H1 (cell line): Measurements from ENCODE around the gene PRR36. TPM values are rescaled to one million over a fixed set of nuclear protein-coding genes. Genes with fewer than 3 reads are reported as not detected.

ENCODE experiments used
- BACH1 ChIP-seq: IDR thresholded peaks from 2 replicates; pipeline ENCODE4 v1.6.1; 2012; ENCODE audit warnings: low read length, improper control_type of control experiment
- CBX8 ChIP-seq: fragments of 300-800, 300-1000 bp; sonication (generic); IDR thresholded peaks from 2 replicates; pipeline ENCODE4 v1.7.1; 2016; ENCODE audit warnings: low read depth, low read length, borderline replicate concordance
- CHD1 ChIP-seq: IDR thresholded peaks from 2 replicates; pipeline ENCODE4 v1.6.1; 2012; ENCODE audit warnings: low read depth, low read length, improper control_type of control experiment
- EZH2 ChIP-seq: fragments of 200-600 bp; sonication (generic); IDR thresholded peaks from 2 replicates; pipeline ENCODE4 v1.7.1; 2012; ENCODE audit warnings: low read depth, mild to moderate bottlenecking, moderate library complexity, low read length, inconsistent platforms; ENCODE audit not compliant: severe bottlenecking
- GABPA ChIP-seq: IDR thresholded peaks from 2 replicates; pipeline ENCODE4 v1.6.1; 2011; ENCODE audit warnings: mild to moderate bottlenecking, low read length, moderate library complexity, borderline replicate concordance; ENCODE audit not compliant: insufficient read depth
- HDAC2 ChIP-seq, 2 experiments: fragments of 300-600 bp in 1 of 2; sonication (generic) in 1 of 2; IDR thresholded peaks; 2 replicates each; pipeline ENCODE4 v1.6.1; 2011 to 2012; ENCODE audit warnings: low read depth in 2 of 2, low read length in 2 of 2, mild to moderate bottlenecking in 2 of 2, moderate library complexity in 2 of 2, borderline replicate concordance in 1 of 2, inconsistent platforms in 1 of 2
- HDAC6 ChIP-seq: IDR thresholded peaks from one replicate; pipeline ENCODE4 v1.7.1; 2012; ENCODE audit warnings: low read depth, mild to moderate bottlenecking, inconsistent platforms, low read length, moderate library complexity
- PHF8 ChIP-seq: fragments of 200-600 bp; sonication (generic); conservative IDR thresholded peaks from 2 replicates; pipeline ENCODE4 v1.7.1; 2012; ENCODE audit warnings: low read depth, mild to moderate bottlenecking, inconsistent platforms, low read length, moderate library complexity
- POLR2AphosphoS5 ChIP-seq: IDR thresholded peaks from 2 replicates; pipeline ENCODE4 v1.6.1; 2011; ENCODE audit warnings: low read depth, low read length
- POU5F1 ChIP-seq: IDR thresholded peaks from 2 replicates; pipeline ENCODE4 v1.6.1; 2011; ENCODE audit warnings: low read depth, mild to moderate bottlenecking, low read length, moderate library complexity
- RFX5 ChIP-seq: IDR thresholded peaks from 2 replicates; pipeline ENCODE4 v1.6.1; 2011; ENCODE audit warnings: low read depth, low read length, improper control_type of control experiment, borderline replicate concordance
- RNF2 ChIP-seq: fragments of 200-900, 300-1000 bp; sonication (generic); IDR thresholded peaks from 2 replicates; pipeline ENCODE4 v1.7.1; 2016; ENCODE audit warnings: borderline replicate concordance, low read depth, mild to moderate bottlenecking, antibody characterized with exemption, low read length; ENCODE audit not compliant: poor library complexity, severe bottlenecking; ENCODE audit errors: missing control alignments
- RXRA ChIP-seq: IDR thresholded peaks from 2 replicates; pipeline ENCODE4 v1.6.1; 2011; ENCODE audit warnings: low read depth, mild to moderate bottlenecking, low read length, moderate library complexity; ENCODE audit not compliant: insufficient read depth
- SIRT6 ChIP-seq: IDR thresholded peaks from one replicate; pipeline ENCODE4 v1.7.1; 2012; ENCODE audit warnings: low read length, inconsistent platforms
- SRF ChIP-seq: IDR thresholded peaks from 2 replicates; pipeline ENCODE4 v1.6.1; 2011; ENCODE audit warnings: mild to moderate bottlenecking, low read depth, low read length, moderate library complexity
- TAF7 ChIP-seq: optimal IDR thresholded peaks from 2 replicates; pipeline ENCODE3; 2011; ENCODE audit warnings: low read depth, mild to moderate bottlenecking, inconsistent platforms, low read length, moderate library complexity, borderline replicate concordance
- TBP ChIP-seq: IDR thresholded peaks from 2 replicates; pipeline ENCODE4 v1.6.1; 2011; ENCODE audit warnings: low read depth, low read length, improper control_type of control experiment
- YY1 ChIP-seq: IDR thresholded peaks from 2 replicates; pipeline ENCODE4 v1.6.1; 2011; ENCODE audit warnings: low read depth, mild to moderate bottlenecking, low read length
- polyA plus RNA-seq, 7 experiments: library from polyadenylated mRNA; depleted of rRNA in 3 of 7; stranded (reverse) in 5 of 7; unstranded in 2 of 7; fragments of >200 nt in 5 of 7; fragments of 200-250 nt in 2 of 7; gene quantifications; 1 replicate in 5 of 7; 2 replicates in 1 of 7; 4 replicates in 1 of 7; pipeline versions ENCODE4 v1.2.1 to v1.2.3, GENCODE V29; 2011 to 2013; ENCODE audit warnings: missing spikeins in 2 of 7, mixed read lengths in 2 of 7
- total RNA-seq: library from RNA; stranded (reverse); fragmentation: NEBNext Ultra II Directional; extraction: Animal tissue kit (Norgen Biotek cat#: 25700); gene quantifications from 2 replicates; pipeline ENCODE4 v1.2.1, GENCODE V29; 2021
- TF ChIP-seq, protein P1 (sequence below): IDR thresholded peaks from 2 replicates; pipeline ENCODE4 v1.6.1; 2012; ENCODE audit warnings: low read length, inconsistent platforms
- TF ChIP-seq, protein P2 (sequence below): IDR thresholded peaks from 2 replicates; pipeline ENCODE4 v1.6.1; 2012; ENCODE audit warnings: inconsistent platforms
- TF ChIP-seq, protein P3 (sequence below): IDR thresholded peaks from 2 replicates; pipeline ENCODE4 v1.6.1; 2011; ENCODE audit warnings: low read depth, mild to moderate bottlenecking, low read length; ENCODE audit not compliant: insufficient read depth

The PRR36 gene
- total and polyA plus RNA-seq, 2 of the 8 experiments (the other 6 are each of a cell fraction or from before 2014, with no cell fraction given) = 1.6 to 23.9 TPM

DNA sequence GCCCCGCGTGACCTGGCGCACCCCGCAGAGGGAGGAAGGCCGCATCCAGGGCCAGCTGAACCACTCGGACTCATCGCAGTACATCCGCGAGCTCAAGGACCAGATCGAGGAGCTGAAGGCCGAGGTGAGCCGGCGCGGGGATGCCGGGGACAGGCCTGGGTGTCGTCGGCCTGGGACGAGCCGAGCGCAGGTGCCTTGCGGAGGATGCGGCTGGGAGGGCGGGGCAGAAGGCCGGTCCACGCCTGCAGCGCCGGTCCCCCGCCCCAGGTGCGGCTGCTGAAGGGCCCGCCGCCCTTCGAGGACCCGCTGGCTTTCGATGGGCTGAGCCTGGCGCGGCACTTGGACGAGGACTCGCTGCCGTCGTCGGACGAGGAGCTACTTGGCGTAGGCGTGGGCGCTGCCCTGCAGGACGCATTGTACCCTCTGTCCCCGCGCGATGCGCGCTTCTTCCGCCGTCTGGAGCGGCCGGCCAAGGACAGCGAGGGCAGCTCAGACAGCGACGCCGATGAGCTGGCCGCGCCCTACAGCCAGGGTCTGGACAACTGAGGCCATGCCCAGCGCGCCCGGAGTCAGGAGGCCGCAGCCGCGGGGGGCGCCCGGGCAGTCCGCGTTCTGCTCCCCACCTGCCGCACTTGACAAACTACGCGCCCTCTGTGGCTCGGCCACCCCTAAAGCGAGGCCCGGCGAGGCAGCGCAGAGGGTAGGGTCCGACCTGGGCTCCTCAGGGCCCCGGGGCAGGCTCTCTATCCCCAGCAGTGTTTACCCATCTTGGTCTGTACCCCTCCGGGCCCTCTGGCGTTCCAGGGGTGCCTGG, 10.8 kb downstream of the PRR36 start (continued):
- 0 out of 2 replicates have a peak, but pooled peaks have one; percentile 20 for TF ChIP-seq GABPA
- no peak for TF ChIP-seq TAF7
- TF ChIP-seq RFX5 = no peak
- no peak for TF ChIP-seq PHF8
- 0 out of 2 replicates have a peak, but pooled peaks have one; percentile 22 for TF ChIP-seq TBP
- no peak for TF ChIP-seq RXRA
- no peak for TF ChIP-seq CBX8
- TF ChIP-seq CHD1 = no peak
- TF ChIP-seq, protein P1, sequence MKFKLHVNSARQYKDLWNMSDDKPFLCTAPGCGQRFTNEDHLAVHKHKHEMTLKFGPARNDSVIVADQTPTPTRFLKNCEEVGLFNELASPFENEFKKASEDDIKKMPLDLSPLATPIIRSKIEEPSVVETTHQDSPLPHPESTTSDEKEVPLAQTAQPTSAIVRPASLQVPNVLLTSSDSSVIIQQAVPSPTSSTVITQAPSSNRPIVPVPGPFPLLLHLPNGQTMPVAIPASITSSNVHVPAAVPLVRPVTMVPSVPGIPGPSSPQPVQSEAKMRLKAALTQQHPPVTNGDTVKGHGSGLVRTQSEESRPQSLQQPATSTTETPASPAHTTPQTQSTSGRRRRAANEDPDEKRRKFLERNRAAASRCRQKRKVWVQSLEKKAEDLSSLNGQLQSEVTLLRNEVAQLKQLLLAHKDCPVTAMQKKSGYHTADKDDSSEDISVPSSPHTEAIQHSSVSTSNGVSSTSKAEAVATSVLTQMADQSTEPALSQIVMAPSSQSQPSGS = no peak
- TF ChIP-seq POLR2AphosphoS5 = no peak
- TF ChIP-seq, protein P2, sequence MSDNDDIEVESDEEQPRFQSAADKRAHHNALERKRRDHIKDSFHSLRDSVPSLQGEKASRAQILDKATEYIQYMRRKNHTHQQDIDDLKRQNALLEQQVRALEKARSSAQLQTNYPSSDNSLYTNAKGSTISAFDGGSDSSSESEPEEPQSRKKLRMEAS = peak; percentile 74
- no peak for TF ChIP-seq SRF
- peak; percentile 50 for TF ChIP-seq EZH2
- TF ChIP-seq YY1 = no peak
- no peak for TF ChIP-seq HDAC2 (IDR thresholded peaks at IDR 0.05; ENCODE audit: borderline replicate concordance in 1 of 2, low read depth in 2 of 2, low read length in 2 of 2)
- no peak for TF ChIP-seq SIRT6
- no peak for TF ChIP-seq POU5F1
- TF ChIP-seq HDAC6 = no peak
- no peak for TF ChIP-seq RNF2
- TF ChIP-seq BACH1 = no peak
- TF ChIP-seq, protein P3, sequence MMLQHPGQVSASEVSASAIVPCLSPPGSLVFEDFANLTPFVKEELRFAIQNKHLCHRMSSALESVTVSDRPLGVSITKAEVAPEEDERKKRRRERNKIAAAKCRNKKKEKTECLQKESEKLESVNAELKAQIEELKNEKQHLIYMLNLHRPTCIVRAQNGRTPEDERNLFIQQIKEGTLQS = no peak
